ENCODE results near the gene A2ML1.
"Not testable (repeated sequence)": the region's sequence is repeated elsewhere in the genome, so short reads cannot be mapped to it uniquely, and the experiment has no call there.

A2ML1 gene

DNA sequence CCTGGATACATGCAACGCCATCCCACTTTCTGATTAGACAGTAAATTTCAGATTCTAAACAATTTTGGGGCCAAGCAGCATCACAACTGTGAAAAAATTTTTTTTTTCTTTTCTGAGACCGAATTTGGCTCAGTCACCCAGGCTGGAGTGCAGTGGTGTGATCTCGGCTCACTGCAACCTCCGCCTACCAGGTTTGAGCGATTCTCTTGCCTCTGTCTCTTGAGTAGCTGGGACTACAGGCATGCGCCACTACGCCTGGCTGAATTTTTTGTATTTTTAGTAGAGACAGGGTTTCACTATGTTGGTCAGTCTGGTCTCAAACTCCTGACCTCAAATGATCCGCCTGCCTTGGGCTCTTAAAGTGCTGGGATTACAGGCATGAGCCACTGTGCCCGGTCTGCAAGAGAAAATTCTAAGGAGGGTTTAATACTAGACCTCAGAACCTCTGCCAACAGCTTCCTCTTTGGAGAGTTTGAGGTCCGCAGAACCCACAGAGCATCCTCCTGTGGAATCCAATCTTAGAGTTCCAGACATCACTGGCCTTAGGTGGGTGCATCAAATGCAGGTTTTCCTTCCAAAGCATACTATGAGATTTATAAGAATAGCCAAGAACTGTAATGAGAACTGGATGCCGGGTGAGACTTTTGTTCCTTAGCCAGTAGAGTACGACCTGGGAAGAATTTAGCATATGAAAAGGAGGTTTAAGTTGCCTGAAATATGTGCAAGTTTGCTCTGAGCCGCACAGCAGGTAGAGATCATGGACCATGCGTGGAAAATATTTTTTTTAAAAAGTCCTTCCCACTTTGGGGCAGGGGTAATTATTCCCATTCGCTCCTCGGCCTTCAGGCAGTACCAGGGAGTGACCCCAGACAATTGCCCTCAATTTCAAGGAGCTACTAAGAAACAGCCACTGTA is 84.1 kb downstream of the A2ML1 start:
- no peak for DNase-seq (ENCODE audit: low read depth in 2 of 2)

DNA sequence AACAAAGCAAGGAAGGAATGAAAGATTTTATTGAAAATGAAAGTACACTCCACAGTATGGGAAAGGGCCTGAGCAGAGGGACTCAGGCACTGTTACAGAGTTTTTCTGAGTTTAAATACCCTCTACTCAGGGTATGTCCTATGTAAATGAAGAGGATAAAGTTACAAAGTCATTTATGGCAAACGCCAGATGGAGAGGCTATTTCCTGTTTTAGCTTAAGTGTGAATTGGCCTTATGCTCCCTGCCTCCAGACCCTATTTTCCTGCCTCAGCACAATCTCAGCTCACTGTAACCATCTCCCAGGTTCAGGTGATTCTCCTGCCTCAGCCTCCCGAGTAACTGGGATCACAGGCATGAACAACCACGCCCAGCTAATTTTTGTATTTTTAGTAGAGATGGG is 85.1 kb downstream of the A2ML1 start:
- no peak for DNase-seq (ENCODE audit: low read depth in 2 of 2)

DNA sequence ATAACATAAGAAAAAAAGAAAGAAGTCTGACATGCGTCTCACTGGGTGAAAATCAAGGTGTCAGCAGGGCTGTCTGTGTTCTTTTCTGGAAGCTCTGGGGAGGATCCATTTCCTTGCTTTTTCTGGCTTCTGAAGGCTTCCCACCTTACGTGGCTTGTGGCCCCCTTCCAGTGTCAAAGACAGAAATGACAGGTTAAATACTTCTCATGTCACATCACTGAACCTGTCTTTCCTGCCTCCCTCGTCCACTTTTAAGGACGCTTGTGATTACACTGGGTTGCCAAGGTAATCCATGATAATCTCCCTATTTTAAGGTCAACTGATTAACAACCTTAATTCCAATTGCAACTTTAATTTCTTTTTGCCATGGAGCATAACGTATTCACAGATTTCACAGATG is 87.3 kb downstream of the A2ML1 start:
- no peak for DNase-seq (ENCODE audit: low read depth in 2 of 2)

DNA sequence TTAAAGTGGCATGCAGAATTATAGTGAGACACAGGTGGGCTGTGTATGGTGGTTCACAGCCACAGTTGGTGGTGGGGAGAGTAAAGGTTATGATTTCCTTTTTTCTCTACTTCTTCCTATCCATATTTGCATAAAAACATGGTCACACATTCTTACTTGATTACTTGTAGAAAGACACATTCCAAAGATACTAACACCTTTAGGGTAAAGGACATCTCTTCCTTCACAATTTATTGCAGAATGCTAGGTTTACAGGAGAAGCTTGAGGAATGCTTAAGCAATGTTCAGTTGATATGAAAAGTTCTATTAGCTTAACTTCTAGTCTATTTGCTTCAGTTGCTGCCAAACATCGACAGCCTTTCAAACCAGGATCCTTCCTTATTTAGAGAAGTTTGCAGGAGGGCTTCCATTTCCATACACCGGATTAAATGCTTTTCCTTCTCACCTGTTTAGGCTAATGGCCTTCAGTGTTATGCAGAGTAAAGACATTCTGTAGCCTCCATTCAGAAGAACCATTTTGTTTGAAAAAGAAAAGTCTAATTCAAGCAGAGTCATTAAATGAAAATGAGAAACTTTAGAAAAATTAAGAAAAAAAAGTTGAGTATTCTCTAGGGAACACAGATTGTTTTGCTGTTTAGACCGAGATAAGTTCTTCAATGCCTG is 89.3 kb downstream of the A2ML1 start:
- DNase-seq (ENCODE audit: low read depth in 2 of 2) = no peak

DNA sequence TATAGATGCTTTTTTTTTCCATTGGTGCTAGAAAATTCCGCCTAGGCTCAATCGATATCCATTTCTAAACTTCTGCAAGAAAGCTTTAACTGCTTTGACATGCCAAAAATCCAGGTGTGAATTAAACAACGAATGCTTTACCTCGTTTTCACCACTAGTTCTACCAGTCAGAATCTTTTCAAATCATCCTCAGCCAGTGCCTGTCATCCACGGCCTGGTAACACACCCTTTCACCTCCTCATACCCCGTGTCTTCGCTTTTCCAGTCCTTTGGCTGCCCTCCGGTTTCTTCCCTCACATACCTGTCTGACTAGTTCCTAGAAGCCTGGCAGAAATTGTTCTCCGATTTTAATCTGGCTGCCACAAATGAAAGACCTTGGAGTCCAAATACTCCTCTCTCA is 90.5 kb downstream of the A2ML1 start:
- DNase-seq (ENCODE audit: low read depth in 2 of 2) = no peak

DNA sequence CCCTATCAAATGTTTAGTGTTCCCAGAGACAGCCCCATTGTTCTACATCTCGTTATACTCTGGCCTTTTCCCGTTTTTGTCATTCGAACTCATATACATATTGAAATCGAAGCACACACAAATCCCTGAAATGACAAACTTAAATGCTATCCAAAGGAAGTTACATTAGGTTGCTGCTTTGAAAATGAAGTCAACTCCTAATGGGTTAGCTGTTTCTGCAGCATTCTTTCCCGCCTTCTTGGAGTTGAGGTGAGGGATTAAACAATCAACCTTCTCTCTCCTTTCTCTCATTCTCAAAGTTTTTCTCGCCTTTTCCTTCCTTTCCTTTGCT is 91.2 kb downstream of the A2ML1 start:
- DNase-seq (ENCODE audit: low read depth in 2 of 2) = no peak

DNA sequence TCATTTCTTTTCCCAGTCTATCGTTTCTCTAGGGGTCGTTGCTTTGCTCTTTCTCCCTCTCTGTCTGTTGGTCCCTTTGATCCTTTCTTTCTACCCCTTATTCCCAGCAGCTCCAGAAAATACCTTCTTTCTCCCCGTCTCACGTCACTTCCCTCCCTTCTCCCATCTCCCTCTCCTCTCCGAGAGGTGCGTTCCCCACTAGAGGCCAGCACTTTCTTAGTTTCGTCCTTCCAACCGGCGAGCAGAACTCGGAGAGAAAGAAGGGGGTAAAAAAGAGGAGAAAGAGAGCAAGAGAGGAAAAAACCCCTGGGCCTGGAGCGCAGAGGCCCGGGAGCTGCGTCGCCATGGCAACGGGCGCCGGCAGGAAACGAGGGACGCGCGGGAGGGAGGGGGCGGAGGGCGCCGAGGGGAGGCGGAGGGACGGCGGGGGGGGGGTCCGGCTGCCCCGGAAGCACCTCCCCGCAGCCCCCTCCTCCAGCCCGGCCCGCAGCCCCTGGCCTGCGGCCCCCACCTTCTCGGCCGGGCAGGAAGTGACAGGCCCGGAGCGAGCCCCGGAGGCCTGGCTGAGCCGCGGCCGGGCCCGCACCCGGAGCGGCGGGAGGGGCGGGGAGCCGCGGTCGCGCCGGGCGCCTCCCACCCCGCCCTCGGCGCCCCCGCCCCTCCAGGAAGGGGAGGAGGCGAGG is 91.8 kb downstream of the A2ML1 start, which contains the start of gene PHC1:
PHC1 (plus strand) TSS at position 477 of the 683 bp plus-strand sequence. CDS start 3,169 bp downstream, outside the sequence.
- peak; percentile 54 to 67 for DNase-seq (ENCODE audit: low read depth in 2 of 2)

DNA sequence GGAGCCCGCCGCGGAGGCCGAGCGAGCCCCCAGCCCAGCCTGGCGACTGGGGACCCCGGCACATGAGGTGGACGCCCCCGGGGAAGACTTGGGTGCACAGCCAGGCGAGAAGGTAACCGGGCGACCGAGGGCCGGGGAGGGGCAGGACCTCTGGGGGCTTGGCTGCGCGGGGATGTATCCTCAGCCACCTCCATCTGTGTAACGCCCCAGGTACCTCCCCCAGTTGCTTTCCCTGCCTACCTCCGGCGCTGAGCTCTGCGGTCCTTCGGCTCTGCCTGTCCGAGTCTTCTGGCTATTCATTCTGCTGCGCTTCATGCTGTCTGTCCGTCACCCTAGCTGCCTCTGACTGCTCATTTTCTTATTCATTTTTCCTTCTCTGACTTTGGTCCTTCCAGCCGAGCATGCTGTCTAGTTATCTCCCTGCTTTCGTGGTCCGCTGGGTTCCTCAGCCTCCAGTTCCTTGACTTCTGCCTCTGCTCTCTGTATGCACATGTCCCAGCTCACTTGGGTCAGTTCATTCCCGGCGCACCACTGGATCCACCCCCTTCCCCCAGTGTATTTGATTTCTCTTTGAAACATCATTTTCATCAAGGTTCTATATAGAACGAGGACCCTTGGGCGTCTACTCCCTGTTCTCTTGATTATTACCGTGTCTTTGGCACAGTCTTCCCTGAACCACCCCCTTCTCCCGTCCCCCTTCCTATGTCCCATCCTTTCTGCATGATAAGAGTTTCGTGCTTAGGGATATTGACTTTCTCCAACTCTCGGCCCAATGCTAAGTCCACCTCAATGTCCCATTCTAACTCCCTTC is 92.5 kb downstream of the A2ML1 start:
- DNase-seq (ENCODE audit: low read depth in 2 of 2) = peak; percentile 20 to 21

DNA sequence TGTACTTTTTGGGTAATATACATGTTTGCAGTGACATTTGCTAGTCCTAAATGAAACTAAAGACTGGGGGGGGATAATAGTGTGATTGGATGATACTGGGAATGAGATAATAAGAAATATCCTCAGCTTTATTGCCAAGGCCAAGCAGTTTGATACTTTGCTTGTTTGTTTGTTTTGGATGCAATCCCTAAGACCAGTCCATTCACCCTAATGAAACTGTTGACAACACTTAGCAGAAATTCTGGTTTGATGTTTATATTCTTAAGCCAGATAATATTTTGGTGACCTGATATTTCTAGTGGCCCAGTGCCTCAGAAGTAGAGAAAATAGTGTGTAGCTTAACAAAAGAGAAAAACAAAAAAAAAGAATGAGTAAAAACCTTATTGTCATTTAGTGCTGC is 93.7 kb downstream of the A2ML1 start:
- no peak for DNase-seq (ENCODE audit: low read depth in 2 of 2)

DNA sequence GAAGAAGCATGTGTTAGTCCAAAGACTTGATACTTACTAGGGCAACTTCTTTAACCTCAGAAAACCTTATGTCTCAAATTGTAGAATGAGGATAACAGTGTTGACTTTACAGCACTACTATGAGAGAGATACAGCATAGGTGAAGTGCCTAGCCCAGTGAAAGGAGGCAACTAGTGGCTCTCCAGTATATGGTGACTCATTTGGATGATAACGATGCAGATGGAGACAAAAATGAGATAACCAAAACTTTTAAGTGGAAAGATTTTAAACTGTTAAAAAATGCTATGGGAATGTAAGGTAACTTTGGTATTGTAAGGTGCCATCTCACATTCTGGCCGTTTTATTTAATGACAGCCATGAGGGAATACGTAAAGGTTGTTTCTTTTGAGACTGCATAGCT is 94.6 kb downstream of the A2ML1 start:
- DNase-seq (ENCODE audit: low read depth in 2 of 2) = no peak

DNA sequence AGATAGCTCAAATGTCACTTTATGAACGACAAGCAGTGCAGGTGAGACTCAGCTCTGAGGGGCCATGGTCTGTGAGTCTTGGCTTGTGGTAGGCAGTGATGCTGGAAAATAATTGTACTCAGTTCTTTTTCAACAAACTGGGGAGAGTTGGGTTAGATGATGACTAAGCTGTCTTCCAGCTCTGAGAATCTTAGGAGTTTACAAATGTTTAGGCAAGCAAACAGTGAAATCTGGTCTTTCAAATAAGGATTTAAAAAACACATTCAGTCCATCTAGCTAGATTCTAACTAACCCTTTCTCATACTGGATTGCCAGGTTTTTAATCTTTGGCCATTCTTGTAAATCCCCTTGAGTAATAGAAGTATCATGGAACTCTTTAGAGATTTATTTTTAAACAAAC is 95.3 kb downstream of the A2ML1 start:
- no peak for DNase-seq (ENCODE audit: low read depth in 2 of 2)

DNA sequence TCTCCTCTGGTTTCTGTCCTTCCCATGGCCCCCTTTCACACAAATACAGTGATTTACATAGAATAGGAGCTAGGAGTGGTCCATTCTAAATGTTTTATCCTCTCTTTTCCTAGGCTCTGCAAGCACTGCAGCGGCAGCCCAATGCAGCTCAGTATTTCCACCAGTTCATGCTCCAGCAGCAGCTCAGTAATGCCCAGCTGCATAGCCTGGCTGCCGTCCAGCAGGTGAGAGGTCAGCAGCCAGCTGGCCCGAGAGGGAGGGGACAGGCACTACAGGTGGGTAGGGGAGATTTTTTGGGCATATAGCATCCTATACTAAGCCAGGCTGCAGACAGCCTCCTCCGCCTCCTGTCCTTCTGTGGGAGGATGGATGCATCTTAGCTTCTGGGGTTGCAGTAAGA is 97.2 kb downstream of the A2ML1 start:
- DNase-seq (ENCODE audit: low read depth in 2 of 2) = not testable (repeated sequence)

DNA sequence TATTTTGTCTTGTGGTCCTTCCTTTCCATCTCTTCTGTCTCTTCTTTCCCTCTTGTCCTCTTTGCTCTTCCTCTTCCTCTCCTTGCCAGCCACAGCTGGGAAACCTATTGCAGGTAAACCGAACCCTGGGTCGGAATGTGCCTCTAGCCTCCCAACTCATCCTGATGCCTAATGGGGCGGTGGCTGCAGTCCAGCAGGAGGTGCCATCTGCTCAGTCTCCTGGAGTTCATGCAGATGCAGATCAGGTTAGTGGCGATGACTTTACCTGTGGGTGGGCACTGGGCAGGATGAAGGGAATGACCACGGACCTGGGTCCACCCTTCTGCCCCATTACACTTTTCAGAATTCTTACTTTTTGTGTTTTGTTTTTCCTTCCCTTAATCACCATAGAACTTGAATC is 100.1 kb downstream of the A2ML1 start:
- DNase-seq (ENCODE audit: low read depth in 2 of 2) = no peak
